SK-N-SH (cell line): ENCODE data around the gene MAPK9.

ENCODE experiments used
- CTCF ChIP-seq: fragments of 200-600 bp; sonication (generic); IDR thresholded peaks from 2 replicates; pipeline ENCODE4 v1.6.1; 2017; ENCODE audit warnings: antibody characterized with exemption, mild to moderate bottlenecking, moderate library complexity
- JUND ChIP-seq: IDR thresholded peaks from 2 replicates; pipeline ENCODE4 v1.4.0; 2012
- MXI1 ChIP-seq: IDR thresholded peaks from 2 replicates; pipeline ENCODE4 v1.6.1; 2012; ENCODE audit warnings: mild to moderate bottlenecking, low read depth, low read length, improper control_type of control experiment
- NRF1 ChIP-seq: IDR thresholded peaks from 2 replicates; pipeline ENCODE4 v1.6.1; 2012; ENCODE audit warnings: low read depth, mild to moderate bottlenecking, low read length
- REST ChIP-seq: IDR thresholded peaks from 2 replicates; pipeline ENCODE4 v1.6.1; 2012; ENCODE audit warnings: mild to moderate bottlenecking, low read depth, low read length, moderate library complexity
- TCF12 ChIP-seq: IDR thresholded peaks from 2 replicates; pipeline ENCODE4 v1.4.0; 2012
- ZBTB33 ChIP-seq: IDR thresholded peaks from 2 replicates; pipeline ENCODE4 v1.4.0; 2012; ENCODE audit warnings: low read depth, borderline replicate concordance

- TF ChIP-seq REST (no peak), MXI1 (no peak), CTCF (no peak), TCF12 (no peak), ZBTB33 (no peak), JUND (no peak), NRF1 (no peak)
These were observed 58.2 kb downstream of the MAPK9 start for GRCh38 chr5:180233729-180234128.
